Measurements from ENCODE around the gene UMODL1.

DNA sequence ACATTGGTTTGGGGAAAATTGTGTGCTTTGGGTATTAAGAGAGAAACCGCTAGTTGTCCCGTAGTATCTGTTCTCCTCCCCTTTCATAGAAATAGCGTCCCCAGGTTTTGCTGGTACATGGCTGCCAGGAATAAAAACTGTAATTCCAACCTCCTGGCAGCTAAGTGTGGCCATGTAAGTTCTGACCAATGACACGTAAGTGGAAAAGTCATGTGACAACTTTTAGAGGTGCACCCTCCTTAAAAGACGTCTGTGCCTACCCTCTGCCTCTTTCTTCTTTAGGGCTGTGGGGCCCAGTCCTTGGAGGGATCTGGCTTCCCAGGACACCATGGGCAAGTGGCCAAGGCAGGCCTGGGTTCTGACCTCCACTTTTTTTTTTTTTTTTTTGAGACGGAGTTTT lies 59.3 kb downstream of the UMODL1 start:
- no peak for TF ChIP-seq POLR2A (IDR thresholded peaks at IDR 0.05; ENCODE audit: extremely low read depth, insufficient read length)
- TF ChIP-seq, protein P1, sequence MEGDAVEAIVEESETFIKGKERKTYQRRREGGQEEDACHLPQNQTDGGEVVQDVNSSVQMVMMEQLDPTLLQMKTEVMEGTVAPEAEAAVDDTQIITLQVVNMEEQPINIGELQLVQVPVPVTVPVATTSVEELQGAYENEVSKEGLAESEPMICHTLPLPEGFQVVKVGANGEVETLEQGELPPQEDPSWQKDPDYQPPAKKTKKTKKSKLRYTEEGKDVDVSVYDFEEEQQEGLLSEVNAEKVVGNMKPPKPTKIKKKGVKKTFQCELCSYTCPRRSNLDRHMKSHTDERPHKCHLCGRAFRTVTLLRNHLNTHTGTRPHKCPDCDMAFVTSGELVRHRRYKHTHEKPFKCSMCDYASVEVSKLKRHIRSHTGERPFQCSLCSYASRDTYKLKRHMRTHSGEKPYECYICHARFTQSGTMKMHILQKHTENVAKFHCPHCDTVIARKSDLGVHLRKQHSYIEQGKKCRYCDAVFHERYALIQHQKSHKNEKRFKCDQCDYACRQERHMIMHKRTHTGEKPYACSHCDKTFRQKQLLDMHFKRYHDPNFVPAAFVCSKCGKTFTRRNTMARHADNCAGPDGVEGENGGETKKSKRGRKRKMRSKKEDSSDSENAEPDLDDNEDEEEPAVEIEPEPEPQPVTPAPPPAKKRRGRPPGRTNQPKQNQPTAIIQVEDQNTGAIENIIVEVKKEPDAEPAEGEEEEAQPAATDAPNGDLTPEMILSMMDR (IDR thresholded peaks at IDR 0.05; ENCODE audit: low read depth, low read length), result no peak

Data from NB4 (cell line).